SKM-1 (cell line): ENCODE measurements around the gene PLEKHN1.

ENCODE experiments used
- DNase-seq: peaks from one replicate; lab custom pipeline; 2025; ENCODE audit not compliant: unreplicated experiment; lab: John Stamatoyannopoulos, UW

Gene PLEKHN1

GRCh38 chr1:929712-930632 is 36.3 kb upstream of the PLEKHN1 start:
- DNase-seq = no peak

- no peak for DNase-seq
Observed at GRCh38 chr1:930633-931138, 35.6 kb upstream of the PLEKHN1 start.

- no peak for DNase-seq
Observed at GRCh38 chr1:931380-932172, 34.7 kb upstream of the PLEKHN1 start.

- no peak for DNase-seq
Observed at GRCh38 chr1:932173-932510, 34.1 kb upstream of the PLEKHN1 start.

GRCh38 chr1:932776-933602 is 33.3 kb upstream of the PLEKHN1 start:
- no peak for DNase-seq

GRCh38 chr1:933603-933940 is 32.7 kb upstream of the PLEKHN1 start:
- DNase-seq = no peak

- DNase-seq = no peak
Observed at GRCh38 chr1:934991-935750, 31.1 kb upstream of the PLEKHN1 start.

GRCh38 chr1:935751-936231 is 30.5 kb upstream of the PLEKHN1 start:
- no peak for DNase-seq

- no peak for DNase-seq
Observed at GRCh38 chr1:936348-937264, 29.7 kb upstream of the PLEKHN1 start.

- DNase-seq = no peak
Observed at GRCh38 chr1:937521-937920, 28.8 kb upstream of the PLEKHN1 start.

GRCh38 chr1:938088-938683 is 28.1 kb upstream of the PLEKHN1 start:
- DNase-seq = no peak

- no peak for DNase-seq
Observed at GRCh38 chr1:938711-939489, 27.4 kb upstream of the PLEKHN1 start.

GRCh38 chr1:939511-940106 is 26.7 kb upstream of the PLEKHN1 start:
- no peak for DNase-seq

- DNase-seq = no peak
Observed at GRCh38 chr1:940107-941014, 25.9 kb upstream of the PLEKHN1 start.

GRCh38 chr1:941015-941587 is 25.2 kb upstream of the PLEKHN1 start:
- DNase-seq = no peak

- DNase-seq = no peak
Observed at GRCh38 chr1:941588-942383, 24.5 kb upstream of the PLEKHN1 start.
